GM19240 (cell line): ENCODE results near the gene HACD2.
A peak's percentile ranks its signal among the peaks of the same experiment; 100 is the strongest.
"Not testable (repeated sequence)": the region's sequence is repeated elsewhere in the genome, so short reads cannot be mapped to it uniquely, and the experiment has no call there.

Experiments used
- DNase-seq: peaks from one replicate; pipeline ENCODE4 v3.0.0; 2011; ENCODE audit warnings: low spot score; ENCODE audit not compliant: insufficient read length

The HACD2 gene

GRCh38 chr3:123611674-123612073, 26.8 kb upstream of the HACD2 start:
- DNase-seq, result not testable (repeated sequence)

GRCh38 chr3:123611082-123611481, 26.2 kb upstream of the HACD2 start:
- DNase-seq, result no peak

GRCh38 chr3:123610331-123610730, 25.5 kb upstream of the HACD2 start:
- DNase-seq, result no peak

- no peak for DNase-seq
These were observed 24.2 kb upstream of the HACD2 start for GRCh38 chr3:123609063-123609462.

GRCh38 chr3:123608263-123608937, 23.5 kb upstream of the HACD2 start:
- no peak for DNase-seq

- DNase-seq, result no peak
These were observed 21.7 kb upstream of the HACD2 start for GRCh38 chr3:123606527-123606926.

GRCh38 chr3:123605789-123606234, 21.0 kb upstream of the HACD2 start:
- no peak for DNase-seq

GRCh38 chr3:123603153-123603552, 18.3 kb upstream of the HACD2 start:
- not testable (repeated sequence) for DNase-seq

- no peak for DNase-seq
These were observed 17.5 kb upstream of the HACD2 start for GRCh38 chr3:123602325-123602724.

- not testable (repeated sequence) for DNase-seq
These were observed 16.0 kb upstream of the HACD2 start for GRCh38 chr3:123600863-123601262.

- DNase-seq, result no peak
These were observed 12.7 kb upstream of the HACD2 start for GRCh38 chr3:123597561-123597960.

GRCh38 chr3:123595396-123596180, 10.7 kb upstream of the HACD2 start:
- DNase-seq, result no peak

GRCh38 chr3:123593381-123593780, 8.5 kb upstream of the HACD2 start:
- DNase-seq, result no peak

- DNase-seq, result no peak
These were observed 6.0 kb upstream of the HACD2 start for GRCh38 chr3:123590685-123591450.

GRCh38 chr3:123587401-123587800, 2.5 kb upstream of the HACD2 start:
- DNase-seq, result no peak

GRCh38 chr3:123586968-123587367, 2.1 kb upstream of the HACD2 start:
- no peak for DNase-seq

GRCh38 chr3:123586131-123586530, 1.3 kb upstream of the HACD2 start:
- DNase-seq, result peak; percentile 10

GRCh38 chr3:123584284-123584987, 417 bp downstream of the HACD2 start:
- no peak for DNase-seq

GRCh38 chr3:123583561-123583960, 1.3 kb downstream of the HACD2 start:
- no peak for DNase-seq

- no peak for DNase-seq
These were observed 2.5 kb downstream of the HACD2 start for GRCh38 chr3:123582315-123582714.

GRCh38 chr3:123576122-123576521, 8.7 kb downstream of the HACD2 start:
- no peak for DNase-seq
